IMR-90 (cell line): ENCODE results near the gene CENPH.

Experiments
- CEBPB ChIP-seq: IDR thresholded peaks from 2 replicates; pipeline ENCODE4 v1.6.1; 2012; ENCODE audit warnings: low read depth, low read length, improper control_type of control experiment
- CHD1 ChIP-seq: IDR thresholded peaks from 2 replicates; pipeline ENCODE4 v1.6.1; 2012; ENCODE audit warnings: low read depth, low read length, improper control_type of control experiment
- CTCF ChIP-seq: conservative IDR thresholded peaks from 2 replicates; pipeline ENCODE4 v1.5.1; 2012; ENCODE audit warnings: mild to moderate bottlenecking, low read depth, low read length, improper control_type of control experiment
- ELK1 ChIP-seq: fragments of 150-350 bp; IDR thresholded peaks from 2 replicates; pipeline ENCODE4 v1.6.1; 2016; ENCODE audit warnings: low read depth, mild to moderate bottlenecking, low read length, moderate library complexity, borderline replicate concordance
- FOS ChIP-seq: fragments of 150-350 bp; IDR thresholded peaks from 2 replicates; pipeline ENCODE4 v1.6.1; 2016; ENCODE audit warnings: low read depth, low read length
- MAFK ChIP-seq: IDR thresholded peaks from 2 replicates; pipeline ENCODE4 v1.6.1; 2012; ENCODE audit warnings: low read depth, low read length, improper control_type of control experiment
- MXI1 ChIP-seq: IDR thresholded peaks from 2 replicates; pipeline ENCODE4 v1.6.1; 2012; ENCODE audit warnings: low read depth, mild to moderate bottlenecking, low read length, moderate library complexity, borderline replicate concordance
- NFE2L2 ChIP-seq: fragments of 150-350 bp; IDR thresholded peaks from 2 replicates; pipeline ENCODE4 v1.6.1; 2016; ENCODE audit warnings: low read depth, mild to moderate bottlenecking, low read length
- POLR2A ChIP-seq: IDR thresholded peaks from 2 replicates; pipeline ENCODE4 v1.6.1; 2012; ENCODE audit warnings: mild to moderate bottlenecking, low read depth, low read length
- RFX5 ChIP-seq: IDR thresholded peaks from 2 replicates; pipeline ENCODE4 v1.8.0; 2012; ENCODE audit warnings: low read depth, mild to moderate bottlenecking, low read length, moderate library complexity
- USF2 ChIP-seq: fragments of 150-350 bp; IDR thresholded peaks from 2 replicates; pipeline ENCODE4 v1.6.1; 2017; ENCODE audit warnings: mild to moderate bottlenecking, antibody characterized with exemption, low read length, low read depth

GRCh38 chr5:69140827-69141226, 48.6 kb upstream of the CENPH start:
- no peak for TF ChIP-seq USF2
- no peak for TF ChIP-seq CTCF
- TF ChIP-seq NFE2L2: no peak
- TF ChIP-seq CEBPB: no peak
- TF ChIP-seq MAFK: no peak
- TF ChIP-seq CHD1: no peak
- TF ChIP-seq RFX5: no peak
- no peak for TF ChIP-seq FOS
- no peak for TF ChIP-seq MXI1
- TF ChIP-seq POLR2A: no peak
- TF ChIP-seq ELK1: no peak
